GM21381 (cell line): ENCODE measurements around the gene TGM4.
"Not testable (repeated sequence)": the region's sequence is repeated elsewhere in the genome, so short reads cannot be mapped to it uniquely, and the experiment has no call there.

ENCODE experiments used
- ATAC-seq: cut with Tn5 transposase; IDR thresholded peaks from one replicate; pipeline ENCODE4 v1.9.1; 2021; ENCODE audit warnings: mild to moderate bottlenecking, moderate library complexity; ENCODE audit not compliant: unreplicated experiment

Gene TGM4

DNA sequence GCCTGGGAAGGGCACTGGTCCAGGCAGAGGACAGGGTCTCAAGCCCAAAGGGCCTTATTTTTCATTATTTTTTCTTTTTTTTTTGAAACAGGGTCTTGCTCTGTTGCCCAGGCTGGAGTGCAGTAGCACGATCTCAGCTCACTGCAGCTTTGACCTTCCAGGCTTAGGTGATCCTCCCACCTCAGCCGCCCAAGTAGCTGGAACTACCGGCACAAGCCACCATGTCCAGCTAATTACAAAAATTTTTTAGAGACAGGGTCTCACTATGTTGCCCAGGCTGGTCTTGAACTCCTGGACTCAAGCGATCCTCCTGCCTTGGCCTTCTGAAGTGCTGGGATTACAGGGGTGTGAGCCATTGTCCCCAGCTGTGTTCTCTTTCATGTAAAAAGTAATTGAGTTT, 75.4 kb downstream of the TGM4 start:
- not testable (repeated sequence) for ATAC-seq

DNA sequence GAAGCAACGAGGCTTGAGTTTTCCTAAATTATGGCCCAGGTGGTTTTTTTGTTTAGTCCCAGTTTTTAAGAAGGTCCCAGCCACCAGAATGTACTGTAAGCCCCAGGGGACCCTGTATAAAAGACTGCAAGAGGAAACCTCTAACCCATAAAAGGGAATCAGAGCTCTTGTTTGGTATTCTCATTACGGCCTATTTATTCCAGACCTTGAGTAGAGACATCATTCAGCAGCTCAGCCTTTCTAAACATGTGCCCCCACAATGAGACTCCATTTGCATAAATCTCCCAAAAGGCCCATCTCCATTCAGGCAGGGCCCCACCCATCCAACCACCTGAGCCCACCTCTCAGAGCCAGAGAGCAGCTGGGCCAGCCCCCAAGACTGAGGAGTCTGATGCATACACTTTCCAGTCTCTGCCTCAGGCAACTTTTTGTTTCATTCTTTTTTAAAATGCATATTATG, 75.9 kb downstream of the TGM4 start:
- no peak for ATAC-seq

DNA sequence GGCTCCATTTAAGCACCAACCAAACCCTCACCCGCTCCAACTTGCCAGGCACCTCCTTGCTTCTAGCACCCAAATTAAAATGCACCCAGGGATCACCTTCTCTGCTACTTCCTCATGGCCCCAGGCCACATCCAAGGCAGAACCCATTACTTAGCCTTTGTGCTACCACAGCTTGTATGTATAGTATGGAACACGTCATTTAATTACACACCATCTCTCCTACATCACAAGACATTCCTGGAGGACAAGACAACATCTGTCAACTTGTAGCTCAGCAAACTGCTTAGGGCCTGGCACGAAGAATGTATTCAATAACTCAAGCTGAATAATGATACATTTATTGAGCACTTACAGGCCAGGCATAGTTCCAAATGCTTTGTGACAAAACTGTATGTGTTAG, 78.3 kb downstream of the TGM4 start:
- no peak for ATAC-seq

DNA sequence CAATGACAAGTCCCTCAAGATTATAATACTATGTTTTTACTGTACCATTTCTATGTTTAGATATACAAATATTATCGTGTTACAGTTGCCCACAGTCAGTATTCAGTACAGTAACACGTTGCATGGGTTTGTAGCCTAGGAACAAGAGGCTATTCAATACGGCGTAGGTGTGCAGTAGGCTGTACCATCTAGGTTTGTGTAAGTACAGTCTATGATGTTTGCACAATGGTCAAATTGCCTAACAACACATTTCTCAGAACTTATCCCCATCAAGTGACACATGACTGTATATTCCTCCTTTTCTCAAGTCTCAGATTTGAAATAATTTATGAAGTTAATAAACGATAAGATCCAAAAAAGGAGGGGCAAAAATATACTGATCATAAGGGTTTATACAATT, 79.9 kb downstream of the TGM4 start:
- no peak for ATAC-seq

- ATAC-seq: no peak
These were observed 80.6 kb downstream of the TGM4 start for GRCh38 chr3:44954962-44955361.

DNA sequence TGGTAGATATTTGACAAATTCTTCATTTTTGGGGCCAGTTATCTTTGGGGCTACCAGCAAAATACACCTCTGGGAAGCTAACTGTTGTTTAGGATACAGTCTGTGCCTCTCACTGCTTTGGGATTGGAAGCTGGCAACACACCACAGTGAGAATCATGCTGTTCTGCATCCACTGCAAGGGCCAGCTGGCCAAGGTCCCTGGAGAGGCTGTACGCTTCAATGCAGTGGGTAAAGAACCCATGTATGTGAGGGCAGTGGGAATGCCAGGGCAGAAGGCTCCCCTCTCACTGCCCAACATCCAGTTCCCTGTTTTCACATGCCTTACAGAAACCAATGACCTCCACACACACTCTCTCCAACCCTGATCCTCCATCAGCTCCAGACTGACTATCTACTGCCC, 81.5 kb downstream of the TGM4 start:
- no peak for ATAC-seq

DNA sequence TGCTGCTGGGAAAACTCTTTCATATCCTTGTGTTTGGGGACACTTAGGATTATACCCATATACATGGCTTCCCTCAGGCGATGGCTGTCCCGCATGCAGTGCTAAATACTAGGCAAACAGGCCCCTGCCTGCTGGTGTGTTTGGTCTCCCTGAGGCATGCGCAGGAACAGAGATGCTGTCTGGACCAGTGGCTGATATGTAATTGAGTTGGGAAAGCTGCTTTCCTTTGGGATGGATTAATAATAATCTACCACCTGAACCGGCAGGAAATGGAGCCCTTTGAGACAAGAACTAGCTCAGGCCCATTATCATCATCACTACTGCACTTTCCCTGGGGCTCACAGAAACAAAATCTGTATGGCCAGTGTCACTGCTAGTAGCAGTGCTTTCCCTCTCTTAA, 83.6 kb downstream of the TGM4 start:
- ATAC-seq: no peak

DNA sequence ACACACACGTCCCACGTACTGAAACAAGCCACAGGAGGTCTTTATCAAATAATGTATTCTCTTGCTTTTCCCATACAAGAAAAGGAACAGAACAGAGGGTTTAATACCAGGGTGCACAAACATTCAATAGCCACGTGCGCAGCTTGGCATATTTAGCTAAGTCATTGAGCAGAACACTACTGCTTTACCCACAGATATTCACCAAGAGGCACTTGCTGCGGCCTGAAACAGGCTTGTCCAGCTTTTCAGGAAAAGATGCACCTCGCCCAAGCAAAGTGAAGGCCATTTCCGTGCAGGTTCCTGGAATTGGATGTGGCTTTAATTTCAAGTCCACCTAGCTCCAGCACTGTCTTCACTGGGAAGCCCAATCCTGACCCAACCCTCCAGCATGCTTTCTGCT, 84.0 kb downstream of the TGM4 start:
- ATAC-seq: no peak

DNA sequence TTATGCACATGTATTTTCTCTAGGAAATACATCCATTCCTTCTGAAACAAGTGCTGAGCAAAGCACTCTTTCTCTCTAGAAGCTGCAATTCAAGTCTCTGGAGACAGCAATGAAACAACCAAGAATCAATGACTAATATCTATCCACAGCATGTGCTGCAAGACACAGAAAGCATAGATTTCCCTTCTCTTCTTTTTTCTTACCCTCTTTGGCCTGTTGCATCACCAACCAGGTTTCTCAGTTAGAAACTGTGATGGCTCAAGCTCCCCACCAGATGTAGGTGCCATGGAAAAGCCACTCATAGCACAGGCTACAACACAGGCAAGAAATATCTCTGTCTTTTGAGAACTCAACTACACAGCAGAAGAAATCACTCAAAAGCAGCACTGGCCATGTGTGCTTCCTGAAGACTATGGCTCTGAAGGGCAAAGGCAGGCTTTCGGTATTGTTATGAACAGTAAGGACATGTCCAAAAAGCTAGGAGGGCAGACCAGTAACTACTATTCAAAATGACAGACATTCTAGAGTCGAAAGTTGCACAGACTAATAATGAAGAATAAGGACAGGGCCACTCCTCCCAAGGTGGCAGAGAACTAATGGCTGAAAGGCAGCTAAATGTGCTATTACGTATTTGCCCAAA, 86.1 kb downstream of the TGM4 start:
- ATAC-seq: no peak

- ATAC-seq: no peak
These were observed 87.5 kb downstream of the TGM4 start for GRCh38 chr3:44961888-44962287.

DNA sequence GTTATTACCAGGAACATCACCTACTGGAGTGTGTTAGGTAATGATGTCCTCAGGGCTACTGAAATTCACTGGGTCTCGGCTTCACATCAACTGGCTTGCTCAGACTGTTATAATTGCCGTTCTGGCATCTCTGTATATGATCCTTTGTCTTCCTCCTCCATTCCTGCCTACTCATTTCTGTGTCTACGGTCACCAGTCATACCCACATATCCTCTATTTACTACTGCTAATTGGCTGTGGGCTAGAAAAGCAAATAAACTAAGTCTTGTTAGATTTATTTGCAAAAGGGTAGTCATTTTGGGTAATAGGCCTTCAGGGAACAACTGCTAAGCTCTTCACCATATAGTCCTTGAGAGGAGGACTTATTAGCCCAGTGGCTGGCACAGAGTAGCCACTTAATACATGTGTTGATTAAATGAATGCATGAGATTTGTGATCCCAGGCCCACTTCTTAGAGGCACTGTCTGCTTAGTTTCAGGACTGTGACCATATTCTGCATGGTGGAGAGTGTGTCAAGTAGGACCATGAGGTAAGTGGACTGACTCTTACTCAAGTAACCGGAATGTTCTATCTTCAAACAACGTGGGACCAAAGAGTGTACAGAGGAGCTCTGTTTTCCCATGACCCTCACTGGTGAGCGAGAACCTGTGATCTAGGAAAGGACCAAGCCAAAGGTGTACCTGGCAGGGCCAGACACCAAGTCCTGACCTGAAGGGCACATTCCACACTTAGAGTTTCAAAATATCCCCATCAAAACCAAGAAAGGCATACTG, 88.4 kb downstream of the TGM4 start:
- ATAC-seq: no peak

DNA sequence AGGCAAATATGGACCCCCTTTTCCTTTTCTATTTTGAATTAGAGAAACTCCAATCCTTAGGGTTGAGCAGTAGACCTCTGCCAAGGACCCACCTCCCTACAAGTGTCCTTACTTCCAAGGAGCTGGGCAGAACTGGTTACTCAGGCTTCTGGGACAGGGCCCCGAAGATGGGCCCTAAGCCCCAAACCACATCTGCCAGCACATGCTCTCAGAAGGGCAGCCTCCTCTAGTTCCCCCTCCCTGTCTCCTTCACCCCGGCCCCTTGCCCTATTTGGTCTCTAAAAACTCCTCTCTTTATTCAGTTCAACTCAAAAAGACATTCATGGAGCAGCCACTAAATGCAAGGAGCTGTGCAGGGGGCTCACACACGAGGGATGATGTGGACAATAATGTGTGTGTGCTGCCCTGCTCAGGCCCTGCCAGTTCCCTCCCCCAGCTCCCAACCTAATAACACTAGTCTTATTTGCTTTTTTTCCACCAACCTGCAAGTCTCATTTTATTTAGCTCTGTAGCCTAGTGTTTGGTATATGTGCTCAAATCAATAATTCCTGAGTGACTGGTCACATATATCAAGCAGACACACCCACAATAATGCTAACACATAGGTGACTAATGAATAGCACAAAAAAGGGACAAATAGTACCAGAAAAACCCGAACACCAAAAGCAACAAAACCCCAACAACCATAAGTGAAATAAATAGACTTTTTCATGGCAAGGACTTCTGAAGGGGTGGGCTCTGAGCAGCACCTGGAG, 89.3 kb downstream of the TGM4 start:
- ATAC-seq: no peak
